22Rv1 (cell line): ENCODE results near the gene MAP3K20.

Source experiments
- CTCF ChIP-seq: fragments of 450-650 bp; IDR thresholded peaks from 2 replicates; pipeline ENCODE4 v1.5.1; 2017; ENCODE audit warnings: mild to moderate bottlenecking
- ZFX ChIP-seq: fragments of 450-650 bp; IDR thresholded peaks from 2 replicates; pipeline ENCODE4 v1.6.1; 2017; ENCODE audit warnings: antibody characterized with exemption, borderline replicate concordance

GRCh38 chr2:173191601-173192000 lies 116.0 kb downstream of the MAP3K20 start:
- no peak for TF ChIP-seq CTCF
- no peak for TF ChIP-seq ZFX
